Loucy (cell line): Measurements from ENCODE around the gene WDR93.

Experiments
- EZH2phosphoT487 ChIP-seq: fragments of 200-600 bp; IDR thresholded peaks from 2 replicates; pipeline ENCODE4 v1.6.1; 2018; ENCODE audit warnings: antibody characterized with exemption, mild to moderate bottlenecking, moderate library complexity, borderline replicate concordance
- TF ChIP-seq, protein P1 (sequence below): fragments of 200-600 bp; sonication (generic); conservative IDR thresholded peaks from 2 replicates; pipeline ENCODE4 v1.5.1; 2014; ENCODE audit warnings: mild to moderate bottlenecking, antibody characterized with exemption, low read length

DNA sequence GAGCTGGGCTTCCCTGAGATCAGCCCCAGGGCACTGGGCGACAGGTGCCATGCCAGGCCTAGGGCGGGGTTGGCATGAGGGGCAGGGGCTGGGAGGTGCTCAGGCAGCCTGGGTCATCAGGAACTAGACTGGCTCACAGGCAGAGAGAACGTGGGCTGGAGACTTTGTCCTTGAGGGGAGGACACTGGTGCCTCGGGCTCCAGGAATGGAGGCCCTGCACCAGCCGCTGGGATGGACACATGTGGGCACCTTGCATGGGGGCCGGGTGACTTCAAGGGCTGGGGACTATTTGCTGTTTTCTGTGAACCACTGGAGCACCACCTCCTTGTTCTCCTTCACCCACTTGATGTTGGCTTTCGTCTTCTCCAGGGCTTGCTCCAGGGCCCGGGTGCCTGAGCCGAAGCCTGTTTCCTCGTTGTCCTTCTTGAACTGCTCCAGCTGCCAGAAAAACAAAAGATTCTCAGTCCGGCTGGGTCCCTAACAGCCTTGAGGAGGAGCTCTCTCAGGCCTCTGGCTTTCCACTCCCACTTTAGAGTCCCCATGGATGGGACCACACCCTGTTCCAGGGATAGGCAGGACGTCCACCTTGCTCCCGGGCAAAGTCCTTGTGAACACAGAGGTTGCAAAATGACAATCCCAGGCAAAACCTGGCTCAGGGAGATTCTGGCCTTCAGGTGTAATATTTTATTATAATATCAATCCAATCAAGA is 94.6 kb downstream of the WDR93 start:
- TF ChIP-seq, protein P1, sequence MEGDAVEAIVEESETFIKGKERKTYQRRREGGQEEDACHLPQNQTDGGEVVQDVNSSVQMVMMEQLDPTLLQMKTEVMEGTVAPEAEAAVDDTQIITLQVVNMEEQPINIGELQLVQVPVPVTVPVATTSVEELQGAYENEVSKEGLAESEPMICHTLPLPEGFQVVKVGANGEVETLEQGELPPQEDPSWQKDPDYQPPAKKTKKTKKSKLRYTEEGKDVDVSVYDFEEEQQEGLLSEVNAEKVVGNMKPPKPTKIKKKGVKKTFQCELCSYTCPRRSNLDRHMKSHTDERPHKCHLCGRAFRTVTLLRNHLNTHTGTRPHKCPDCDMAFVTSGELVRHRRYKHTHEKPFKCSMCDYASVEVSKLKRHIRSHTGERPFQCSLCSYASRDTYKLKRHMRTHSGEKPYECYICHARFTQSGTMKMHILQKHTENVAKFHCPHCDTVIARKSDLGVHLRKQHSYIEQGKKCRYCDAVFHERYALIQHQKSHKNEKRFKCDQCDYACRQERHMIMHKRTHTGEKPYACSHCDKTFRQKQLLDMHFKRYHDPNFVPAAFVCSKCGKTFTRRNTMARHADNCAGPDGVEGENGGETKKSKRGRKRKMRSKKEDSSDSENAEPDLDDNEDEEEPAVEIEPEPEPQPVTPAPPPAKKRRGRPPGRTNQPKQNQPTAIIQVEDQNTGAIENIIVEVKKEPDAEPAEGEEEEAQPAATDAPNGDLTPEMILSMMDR = no peak
- TF ChIP-seq EZH2phosphoT487 = no peak
